IMR-90 (cell line): ENCODE data around the gene BPTF. TPM values are rescaled to one million over a fixed set of nuclear protein-coding genes. Genes with fewer than 3 reads are reported as not detected.
"Not testable (repeated sequence)": the region's sequence is repeated elsewhere in the genome, so short reads cannot be mapped to it uniquely, and the experiment has no call there.

Experiments
- ATAC-seq: fragments of 200-7000 bp; cut with Tn5 transposase; 2 replicates; pipeline ENCODE4 v1.9.1; 2020; ENCODE audit warnings: low read depth, mild to moderate bottlenecking, moderate library complexity
- BruUV-seq: library from RNA; stranded (reverse); fragments of 400-500 nt; replicated peaks from 2 replicates; lab custom pipeline; 2021; lab: Mats Ljungman, UMichigan
- CTCF ChIA-PET: fragments of 300-600 bp; formaldehyde crosslinking; extraction: SDS; loops from one replicate; lab custom pipeline; 2021; ENCODE audit warnings: antibody characterized with exemption; lab: Yijun Ruan, JAX
- POLR2A ChIA-PET: fragments of 300-600 bp; sonication (Branson Sonifier 250); formaldehyde crosslinking; loops from one replicate; lab custom pipeline; 2022; ENCODE audit warnings: antibody characterized with exemption; ENCODE audit not compliant: unreplicated experiment; lab: Charles Lee
- DNase-seq: peaks from one replicate; pipeline ENCODE4 v3.0.0; 2013
- H2AFZ ChIP-seq: replicated peaks from 2 replicates; pipeline ENCODE3; 2013; ENCODE audit warnings: low read length, mild to moderate bottlenecking; ENCODE audit not compliant: poor library complexity
- H2AK5ac ChIP-seq: 2 replicates; pipeline ENCODE4 v1.6.1; 2013; ENCODE audit warnings: low read depth, low read length, inconsistent platforms
- H2AK9ac ChIP-seq: replicated peaks from 2 replicates; pipeline ENCODE3; 2013; ENCODE audit warnings: mild to moderate bottlenecking, low read depth, low read length, moderate library complexity; ENCODE audit not compliant: poor library complexity
- H2BK120ac ChIP-seq: 2 replicates; pipeline ENCODE4 v1.6.1; 2013; ENCODE audit warnings: low read depth, low read length, inconsistent platforms
- H2BK15ac ChIP-seq: 3 replicates; pipeline ENCODE4 v1.6.1; 2013; ENCODE audit warnings: low read depth, low read length, inconsistent platforms
- H2BK20ac ChIP-seq: 2 replicates; pipeline ENCODE4 v1.6.1; 2013; ENCODE audit warnings: low read depth, mild to moderate bottlenecking, inconsistent platforms, low read length, moderate library complexity
- H2BK5ac ChIP-seq: 2 replicates; pipeline ENCODE4 v1.6.1; 2013; ENCODE audit warnings: mild to moderate bottlenecking, low read depth, low read length, inconsistent platforms; ENCODE audit not compliant: poor library complexity, severe bottlenecking
- H3K14ac ChIP-seq: replicated peaks from 2 replicates; pipeline ENCODE4 v1.6.1; 2013; ENCODE audit warnings: low read depth, low read length, inconsistent platforms
- H3K18ac ChIP-seq: 2 replicates; pipeline ENCODE4 v1.6.1; 2013; ENCODE audit warnings: low read depth, low read length, control low read depth
- H3K23ac ChIP-seq: 2 replicates; pipeline ENCODE4 v1.6.1; 2013; ENCODE audit warnings: low read depth, low read length, inconsistent platforms
- H3K27ac ChIP-seq: 2 replicates; pipeline ENCODE4 v1.5.1; 2013; ENCODE audit warnings: mild to moderate bottlenecking, control low read depth, low read length; ENCODE audit not compliant: insufficient read depth
- H3K27me3 ChIP-seq: 2 replicates; pipeline ENCODE4 v1.6.1; 2013; ENCODE audit warnings: low read length; ENCODE audit not compliant: control insufficient read depth, insufficient read depth
- H3K36me3 ChIP-seq: 2 replicates; pipeline ENCODE4 v1.6.1; 2013; ENCODE audit warnings: low read length, mixed read lengths; ENCODE audit not compliant: control insufficient read depth, insufficient read depth
- H3K4ac ChIP-seq: 2 replicates; pipeline ENCODE4 v1.6.1; 2013; ENCODE audit warnings: low read depth, low read length, inconsistent platforms
- H3K4me1 ChIP-seq: 2 replicates; pipeline ENCODE4 v1.6.1; 2013; ENCODE audit warnings: low read length, mixed read lengths; ENCODE audit not compliant: control insufficient read depth, insufficient read depth
- H3K4me2 ChIP-seq: 2 replicates; pipeline ENCODE4 v1.6.1; 2013; ENCODE audit warnings: low read depth, mild to moderate bottlenecking, control low read depth, low read length, moderate library complexity
- H3K4me3 ChIP-seq: 2 replicates; pipeline ENCODE4 v1.5.1; 2013; ENCODE audit warnings: low read depth, mild to moderate bottlenecking, control low read depth, low read length, moderate library complexity; ENCODE audit not compliant: insufficient read depth
- H3K56ac ChIP-seq: 2 replicates; pipeline ENCODE4 v1.6.1; 2013; ENCODE audit warnings: low read length, inconsistent platforms; ENCODE audit not compliant: insufficient read depth; ENCODE audit errors: extremely low read depth
- H3K79me1 ChIP-seq, 2 experiments: 2 replicates each; pipeline ENCODE4 v1.6.1; 2013; ENCODE audit warnings: low read length in 2 of 2, inconsistent platforms in 1 of 2, low read depth in 1 of 2
- H3K9ac ChIP-seq: 2 replicates; pipeline ENCODE4 v1.6.1; 2013; ENCODE audit warnings: low read depth, low read length, control low read depth
- H3K9me1 ChIP-seq: 2 replicates; pipeline ENCODE4 v1.6.1; 2013; ENCODE audit warnings: low read length, inconsistent platforms; ENCODE audit not compliant: insufficient read depth
- H3K9me3 ChIP-seq: 2 replicates; pipeline ENCODE4 v1.6.1; 2013; ENCODE audit warnings: low read length; ENCODE audit not compliant: control insufficient read depth, insufficient read depth
- H4K20me1 ChIP-seq: 2 replicates; pipeline ENCODE4 v1.6.1; 2013; ENCODE audit warnings: low read length, inconsistent platforms; ENCODE audit not compliant: insufficient read depth
- H4K5ac ChIP-seq: 2 replicates; pipeline ENCODE4 v1.6.1; 2013; ENCODE audit warnings: mild to moderate bottlenecking, low read depth, low read length, control low read depth
- H4K8ac ChIP-seq, 2 experiments: 2 replicates each; pipeline ENCODE4 v1.6.1; 2013; ENCODE audit warnings: low read depth in 2 of 2, low read length in 2 of 2, control low read depth in 1 of 2, inconsistent platforms in 1 of 2
- H4K91ac ChIP-seq: 2 replicates; pipeline ENCODE4 v1.6.1; 2013; ENCODE audit warnings: low read depth, low read length, inconsistent platforms; ENCODE audit not compliant: insufficient read depth
- WGBS, 2 experiments: methylation state at CpG; one replicate each; pipeline versions ENCODE4 v1.1.5 to v1.1.7; 2013; ENCODE audit warnings: missing lambda C conversion rate in 2 of 2; ENCODE audit not compliant: insufficient read length in 1 of 2; ENCODE audit errors: extremely low coverage in 2 of 2; 5-methylcytosine and 5-hydroxymethylcytosine counted together
- dilution Hi-C: fragments of 300-500 bp; cut with HindIII; formaldehyde crosslinking; loops from one replicate; pipeline ENCODE4 v1.14.3; 2018; ENCODE audit warnings: low sequenced_read_pairs; ENCODE audit not compliant: unreplicated experiment
- in situ Hi-C: fragments of 300-500 bp; cut with MboI; formaldehyde crosslinking; loops from 3 replicates; pipeline ENCODE4 v1.14.3; 2019; ENCODE audit warnings: low sequenced_read_pairs, inconsistent platforms, mixed read lengths
- intact Hi-C: fragments of 100-400 bp; cut with micrococcal nuclease; formaldehyde crosslinking; loops from 2 replicates; pipeline ENCODE4 v1.10.0; 2022
- polyA plus RNA-seq, 3 experiments: library from polyadenylated mRNA; depleted of rRNA; stranded (reverse); fragments of >200 nt; gene quantifications; 2 replicates each; pipeline ENCODE4 v1.2.3, GENCODE V29; 2012; ENCODE audit warnings: low replicate concordance in 1 of 3
- total RNA-seq: library from RNA; depleted of rRNA; stranded (reverse); fragments of >200 nt; gene quantifications from 2 replicates; pipeline ENCODE4 v1.2.3, GENCODE V29; 2012

The BPTF gene
- total and polyA plus RNA-seq, 2 of the 4 experiments (the other 2 are of a cell fraction), result 32.3 to 35.7 TPM

GRCh38 chr17:67976306-67976705 lies 151.0 kb downstream of the BPTF start:
- H3K4me2 ChIP-seq, ATAC-seq, H3K4me1 ChIP-seq, H2BK120ac ChIP-seq, H3K9ac ChIP-seq, H3K9me3 ChIP-seq, H3K4me3 ChIP-seq, H2AFZ ChIP-seq, POLR2A ChIA-PET, H3K23ac ChIP-seq, H2AK9ac ChIP-seq, dilution Hi-C loops, H4K20me1 ChIP-seq, H2AK5ac ChIP-seq, H4K8ac ChIP-seq, H3K27ac ChIP-seq, H2BK15ac ChIP-seq, in situ Hi-C loops, H3K9me1 ChIP-seq, H3K4ac ChIP-seq, H3K18ac ChIP-seq, BruUV-seq, H3K27me3 ChIP-seq, H3K79me1 ChIP-seq, H3K14ac ChIP-seq, H3K56ac ChIP-seq, H4K5ac ChIP-seq, intact Hi-C loops, H4K91ac ChIP-seq, H2BK5ac ChIP-seq, H2BK20ac ChIP-seq, DNase-seq: not testable (repeated sequence)
- H3K36me3 ChIP-seq, result peaks cover 17% of the 10 kb centered on the region
- CTCF ChIA-PET, result interaction anchor here (0.6 kb wide), 1 partner anchor 28 kb away, joined by 3 read pairs; no protein-coding TSS in a partner anchor
- WGBS, 2 experiments, result no CpG with 5 or more reads among the region's 6 CpGs
